Calu3 (cell line): ENCODE results near the gene HNRNPC. TPM values are rescaled to one million over a fixed set of nuclear protein-coding genes. Genes with fewer than 3 reads are reported as not detected.
"Not testable (repeated sequence)": the region's sequence is repeated elsewhere in the genome, so short reads cannot be mapped to it uniquely, and the experiment has no call there.

ENCODE experiments used
- BruUV-seq: library from RNA; stranded (reverse); fragments of 400-500 nt; replicated peaks from 2 replicates; lab custom pipeline; 2021; lab: Mats Ljungman, UMichigan
- CTCF ChIA-PET: fragments of 300-600 bp; sonication (Branson Sonifier 250); formaldehyde crosslinking; loops from one replicate; lab custom pipeline; 2022; ENCODE audit warnings: antibody characterized with exemption; lab: Charles Lee
- DNase-seq: peaks from one replicate; pipeline ENCODE4 v3.0.0; 2022
- H3K27ac Mint-ChIP-seq: one replicate; pipeline ENCODE4 v1.8.0; 2022; ENCODE audit warnings: mixed read lengths; ENCODE audit not compliant: unreplicated experiment
- H3K27me3 Mint-ChIP-seq: one replicate; pipeline ENCODE4 v1.8.0; 2022; ENCODE audit warnings: mixed read lengths; ENCODE audit not compliant: unreplicated experiment
- H3K36me3 Mint-ChIP-seq: one replicate; pipeline ENCODE4 v1.8.0; 2022; ENCODE audit warnings: mild to moderate bottlenecking, moderate library complexity, mixed read lengths; ENCODE audit not compliant: insufficient read depth, unreplicated experiment
- H3K4me1 Mint-ChIP-seq: one replicate; pipeline ENCODE4 v1.8.0; 2022; ENCODE audit warnings: mild to moderate bottlenecking, low read depth, mixed read lengths; ENCODE audit not compliant: unreplicated experiment
- H3K4me3 Mint-ChIP-seq: one replicate; pipeline ENCODE4 v1.8.0; 2022; ENCODE audit warnings: mild to moderate bottlenecking, low read depth, moderate library complexity, mixed read lengths; ENCODE audit not compliant: unreplicated experiment
- H3K9me3 Mint-ChIP-seq: one replicate; pipeline ENCODE4 v1.8.0; 2022; ENCODE audit warnings: low read depth, mixed read lengths; ENCODE audit not compliant: unreplicated experiment
- intact Hi-C: fragments of 100-400 bp; cut with micrococcal nuclease; formaldehyde crosslinking; loops from one replicate; pipeline ENCODE4 v1.10.0; 2022; ENCODE audit not compliant: unreplicated experiment
- total RNA-seq: library from RNA; stranded (reverse); gene quantifications from 2 replicates; pipeline ENCODE4 v1.2.3, GENCODE V29; 2022
- TF ChIP-seq, protein P1 (sequence below): fragments of 200-600 bp; IDR thresholded peaks from one replicate; pipeline ENCODE4 v1.8.0; 2022; ENCODE audit warnings: antibody characterized with exemption; ENCODE audit not compliant: unreplicated experiment

Gene HNRNPC
- total RNA-seq, 1 experiment from 2014 or later = 476 TPM

- H3K27me3 Mint-ChIP-seq = peaks cover 8% of the 10 kb centered on the region
- intact Hi-C loops = no loop called here
- H3K4me3 Mint-ChIP-seq = no peak within 1 kb of the TSS
- H3K36me3 Mint-ChIP-seq = no peaks in the 10 kb centered on the region
- no peak for DNase-seq
- TF ChIP-seq, protein P1, sequence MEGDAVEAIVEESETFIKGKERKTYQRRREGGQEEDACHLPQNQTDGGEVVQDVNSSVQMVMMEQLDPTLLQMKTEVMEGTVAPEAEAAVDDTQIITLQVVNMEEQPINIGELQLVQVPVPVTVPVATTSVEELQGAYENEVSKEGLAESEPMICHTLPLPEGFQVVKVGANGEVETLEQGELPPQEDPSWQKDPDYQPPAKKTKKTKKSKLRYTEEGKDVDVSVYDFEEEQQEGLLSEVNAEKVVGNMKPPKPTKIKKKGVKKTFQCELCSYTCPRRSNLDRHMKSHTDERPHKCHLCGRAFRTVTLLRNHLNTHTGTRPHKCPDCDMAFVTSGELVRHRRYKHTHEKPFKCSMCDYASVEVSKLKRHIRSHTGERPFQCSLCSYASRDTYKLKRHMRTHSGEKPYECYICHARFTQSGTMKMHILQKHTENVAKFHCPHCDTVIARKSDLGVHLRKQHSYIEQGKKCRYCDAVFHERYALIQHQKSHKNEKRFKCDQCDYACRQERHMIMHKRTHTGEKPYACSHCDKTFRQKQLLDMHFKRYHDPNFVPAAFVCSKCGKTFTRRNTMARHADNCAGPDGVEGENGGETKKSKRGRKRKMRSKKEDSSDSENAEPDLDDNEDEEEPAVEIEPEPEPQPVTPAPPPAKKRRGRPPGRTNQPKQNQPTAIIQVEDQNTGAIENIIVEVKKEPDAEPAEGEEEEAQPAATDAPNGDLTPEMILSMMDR = no peak
- no TSS peak for BruUV-seq
- CTCF ChIA-PET = no interaction called here
- no peak within 1 kb of the TSS for H3K27ac Mint-ChIP-seq
- no peaks in the 10 kb centered on the region for H3K9me3 Mint-ChIP-seq
- no peaks in the 10 kb centered on the region for H3K4me1 Mint-ChIP-seq
These were observed 10.5 kb upstream of the HNRNPC start, which contains the start of gene RPGRIP1 for GRCh38 chr14:21279783-21280182. TSS of gene RPGRIP1 (plus strand) at chr14:21280083. CDS start at chr14:21287977, 7,894 bp downstream.

- Mint-ChIP-seq H3K4me3 (no peak overlapping the region), H3K9me3 (no peaks in the 10 kb centered on the region), H3K36me3 (no peaks in the 10 kb centered on the region), H3K27ac (no peak overlapping the region), H3K4me1 (no peaks in the 10 kb centered on the region), H3K27me3 (no peaks in the 10 kb centered on the region)
- no TSS peak for BruUV-seq
- TF ChIP-seq, protein P1 = no peak
- no peak for DNase-seq
- intact Hi-C loops = no loop called here
- CTCF ChIA-PET = interaction anchor here (0.7 kb wide), 1 partner anchor 539 kb away, joined by 4 read pairs; no protein-coding TSS in a partner anchor
These were observed 9.4 kb upstream of the HNRNPC start for GRCh38 chr14:21278632-21279031.

GRCh38 chr14:21275261-21275858 is 6.1 kb upstream of the HNRNPC start:
- Mint-ChIP-seq H3K27ac (no peak overlapping the region), H3K36me3 (peaks cover under 1% of the 10 kb centered on the region), H3K4me1 (no peaks in the 10 kb centered on the region), H3K9me3 (no peaks in the 10 kb centered on the region), H3K27me3 (no peaks in the 10 kb centered on the region), H3K4me3 (no peak overlapping the region)
- no peak for DNase-seq
- TF ChIP-seq, protein P1 = no peak
- intact Hi-C loops = no loop called here
- CTCF ChIA-PET = interaction anchor here (0.6 kb wide), 1 partner anchor 56 kb away, joined by 3 read pairs; no protein-coding TSS in a partner anchor
- BruUV-seq = no TSS peak

- H3K4me1 Mint-ChIP-seq, intact Hi-C loops, DNase-seq, H3K9me3 Mint-ChIP-seq, H3K4me3 Mint-ChIP-seq, H3K27me3 Mint-ChIP-seq, H3K27ac Mint-ChIP-seq, BruUV-seq: not testable (repeated sequence)
- CTCF ChIA-PET = interaction anchor here (0.6 kb wide), 1 partner anchor 27 kb away, joined by 12 read pairs; no protein-coding TSS in a partner anchor
- H3K36me3 Mint-ChIP-seq = peaks cover 27% of the 10 kb centered on the region
These were observed 3.4 kb upstream of the HNRNPC start for GRCh38 chr14:21272661-21273060.
